GM18519 (cell line): ENCODE results near the gene ADAMTS9.

Source experiments
- ATAC-seq: cut with Tn5 transposase; IDR thresholded peaks from one replicate; pipeline ENCODE4 v1.9.1; 2021; ENCODE audit warnings: mild to moderate bottlenecking, moderate library complexity; ENCODE audit not compliant: unreplicated experiment, low FRiP score

Gene ADAMTS9

GRCh38 chr3:64578797-64579196 is 109.0 kb downstream of the ADAMTS9 start:
- no peak for ATAC-seq

GRCh38 chr3:64578062-64578770 is 109.6 kb downstream of the ADAMTS9 start:
- no peak for ATAC-seq

GRCh38 chr3:64576211-64576775 is 111.5 kb downstream of the ADAMTS9 start:
- no peak for ATAC-seq

- ATAC-seq: peak; percentile 96
Observed at GRCh38 chr3:64575211-64575844, 112.5 kb downstream of the ADAMTS9 start.

GRCh38 chr3:64574194-64574593 is 113.6 kb downstream of the ADAMTS9 start:
- ATAC-seq: no peak

GRCh38 chr3:64571982-64572381 is 115.8 kb downstream of the ADAMTS9 start:
- ATAC-seq: no peak

GRCh38 chr3:64568895-64569517 is 118.8 kb downstream of the ADAMTS9 start:
- ATAC-seq: no peak

- ATAC-seq: no peak
Observed at GRCh38 chr3:64566859-64567258, 120.9 kb downstream of the ADAMTS9 start.

- no peak for ATAC-seq
Observed at GRCh38 chr3:64563751-64564150, 124.0 kb downstream of the ADAMTS9 start.

GRCh38 chr3:64561868-64562267 is 125.9 kb downstream of the ADAMTS9 start:
- no peak for ATAC-seq

GRCh38 chr3:64561325-64561843 is 126.4 kb downstream of the ADAMTS9 start:
- no peak for ATAC-seq

- no peak for ATAC-seq
Observed at GRCh38 chr3:64560791-64561190, 127.0 kb downstream of the ADAMTS9 start.

- no peak for ATAC-seq
Observed at GRCh38 chr3:64559588-64559987, 128.2 kb downstream of the ADAMTS9 start.

- ATAC-seq: no peak
Observed at GRCh38 chr3:64556046-64556445, 131.8 kb downstream of the ADAMTS9 start.

- no peak for ATAC-seq
Observed at GRCh38 chr3:64555351-64555750, 132.4 kb downstream of the ADAMTS9 start.

GRCh38 chr3:64554096-64554920 is 133.5 kb downstream of the ADAMTS9 start:
- no peak for ATAC-seq

GRCh38 chr3:64552966-64553365 is 134.8 kb downstream of the ADAMTS9 start:
- no peak for ATAC-seq

GRCh38 chr3:64552160-64552559 is 135.6 kb downstream of the ADAMTS9 start:
- ATAC-seq: no peak

GRCh38 chr3:64551697-64552096 is 136.1 kb downstream of the ADAMTS9 start:
- no peak for ATAC-seq

- ATAC-seq: no peak
Observed at GRCh38 chr3:64550745-64551144, 137.1 kb downstream of the ADAMTS9 start.
